GM18526 (cell line): Measurements from ENCODE around the gene RPL27.

Experiments
- POLR2A ChIP-seq: IDR thresholded peaks from 3 replicates; pipeline ENCODE4 v1.6.1; 2011; ENCODE audit not compliant: insufficient read length; ENCODE audit errors: extremely low read depth

The RPL27 gene

DNA sequence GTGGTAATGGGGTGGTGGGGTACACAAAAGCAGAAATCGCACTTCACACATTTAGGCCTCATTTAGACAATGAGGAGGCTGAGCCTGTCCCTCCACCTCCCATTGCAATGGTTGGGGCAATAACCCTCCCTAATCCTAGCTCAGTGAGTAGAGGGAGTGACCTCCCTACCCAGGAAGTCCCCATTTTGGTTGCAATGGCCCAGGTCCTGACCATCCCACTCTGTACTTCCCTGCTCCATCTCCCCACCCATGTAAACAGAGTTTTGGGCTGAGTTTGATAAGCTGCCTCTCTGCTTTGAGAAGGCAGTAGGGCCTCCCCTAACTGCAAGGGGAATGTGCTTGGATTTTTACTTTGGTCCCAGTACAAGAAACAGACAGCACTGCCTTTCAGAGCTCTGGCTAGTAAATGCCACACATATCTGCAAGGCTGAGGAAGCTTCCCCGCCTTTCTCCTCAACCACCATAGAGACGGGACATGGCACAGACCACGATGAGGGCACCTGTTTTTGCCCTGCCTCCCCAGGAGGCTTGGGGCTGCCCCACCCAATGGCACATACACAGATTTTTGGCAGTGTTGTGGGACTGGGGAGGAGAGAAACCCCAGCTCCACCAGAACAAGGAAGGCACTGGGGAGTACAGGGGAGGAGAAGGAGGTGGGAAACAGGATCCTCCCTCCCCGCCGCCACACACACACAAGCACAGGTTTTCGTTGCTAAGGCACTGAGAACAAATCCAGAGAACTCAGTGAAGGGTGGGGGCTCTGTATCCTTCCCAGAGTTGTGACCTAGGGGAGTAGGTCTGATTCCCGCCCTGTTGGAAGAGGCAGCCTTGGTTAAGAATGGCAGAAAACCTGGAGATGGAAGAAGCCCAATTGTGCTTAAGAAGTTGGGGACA, 16.7 kb downstream of the RPL27 start:
- TF ChIP-seq POLR2A: no peak

DNA sequence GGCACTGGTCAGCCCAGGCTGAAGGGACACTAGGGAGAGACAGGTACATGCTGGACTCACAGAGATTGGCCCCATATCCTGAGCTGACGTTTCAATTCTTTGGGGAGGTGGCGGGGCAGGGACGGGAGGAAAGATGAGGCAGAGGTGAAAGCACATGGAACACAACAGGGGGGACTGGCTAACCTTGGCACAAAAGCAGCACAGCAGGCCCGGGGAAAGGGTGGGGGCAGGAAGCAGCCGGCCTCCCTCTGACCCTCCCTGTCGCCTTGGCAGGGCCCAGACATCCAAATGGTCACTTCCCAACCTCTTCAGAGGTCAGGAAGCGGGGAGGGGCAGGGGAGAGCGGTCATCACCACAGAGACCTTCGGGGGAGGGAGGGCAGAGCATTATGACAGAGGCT, 17.4 kb downstream of the RPL27 start:
- TF ChIP-seq POLR2A: no peak

DNA sequence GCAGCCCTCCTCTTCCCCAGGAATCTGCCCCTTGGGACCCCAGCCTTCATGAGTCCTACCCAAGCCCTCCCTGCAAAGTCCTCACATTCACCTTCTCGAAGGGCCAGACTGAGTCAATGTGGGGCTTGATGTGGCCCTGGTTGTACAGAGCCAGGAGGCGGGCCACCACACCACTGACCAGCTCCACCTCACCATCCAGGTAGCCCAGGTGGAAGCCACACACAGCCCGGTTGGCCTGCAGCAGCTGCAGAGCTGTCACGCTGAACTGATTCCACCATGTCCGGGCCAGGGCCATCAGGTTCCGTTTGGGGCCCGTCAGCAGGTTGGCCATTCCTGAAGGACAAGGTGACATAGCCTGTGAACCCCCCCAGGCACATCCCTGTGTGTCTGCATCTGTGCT, 18.0 kb downstream of the RPL27 start:
- TF ChIP-seq POLR2A: no peak

- TF ChIP-seq POLR2A: no peak
These were observed 20.0 kb downstream of the RPL27 start for GRCh38 chr17:43018008-43018853.

DNA sequence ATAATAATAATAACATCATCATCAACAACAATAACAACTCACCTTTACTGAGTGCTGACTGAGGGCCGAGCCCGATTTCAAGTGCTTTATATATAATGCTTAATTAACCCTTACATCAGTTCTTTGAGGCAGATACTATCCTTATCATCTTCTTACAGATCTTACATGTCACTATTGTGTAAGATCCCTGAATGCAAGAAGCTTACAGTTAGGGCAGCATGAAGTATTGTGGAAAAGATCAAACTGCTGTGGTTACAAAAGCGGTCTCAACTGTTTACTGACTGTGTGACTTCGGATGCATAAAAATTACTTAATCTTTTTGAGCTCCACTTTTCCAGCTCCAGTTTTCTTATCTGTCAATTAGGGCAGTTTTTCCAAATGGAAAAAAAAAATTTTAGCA, 20.7 kb downstream of the RPL27 start:
- TF ChIP-seq POLR2A: no peak

GRCh38 chr17:43019418-43019817, 21.2 kb downstream of the RPL27 start:
- TF ChIP-seq POLR2A: no peak

- no peak for TF ChIP-seq POLR2A
These were observed 21.9 kb downstream of the RPL27 start for GRCh38 chr17:43020030-43020621.

DNA sequence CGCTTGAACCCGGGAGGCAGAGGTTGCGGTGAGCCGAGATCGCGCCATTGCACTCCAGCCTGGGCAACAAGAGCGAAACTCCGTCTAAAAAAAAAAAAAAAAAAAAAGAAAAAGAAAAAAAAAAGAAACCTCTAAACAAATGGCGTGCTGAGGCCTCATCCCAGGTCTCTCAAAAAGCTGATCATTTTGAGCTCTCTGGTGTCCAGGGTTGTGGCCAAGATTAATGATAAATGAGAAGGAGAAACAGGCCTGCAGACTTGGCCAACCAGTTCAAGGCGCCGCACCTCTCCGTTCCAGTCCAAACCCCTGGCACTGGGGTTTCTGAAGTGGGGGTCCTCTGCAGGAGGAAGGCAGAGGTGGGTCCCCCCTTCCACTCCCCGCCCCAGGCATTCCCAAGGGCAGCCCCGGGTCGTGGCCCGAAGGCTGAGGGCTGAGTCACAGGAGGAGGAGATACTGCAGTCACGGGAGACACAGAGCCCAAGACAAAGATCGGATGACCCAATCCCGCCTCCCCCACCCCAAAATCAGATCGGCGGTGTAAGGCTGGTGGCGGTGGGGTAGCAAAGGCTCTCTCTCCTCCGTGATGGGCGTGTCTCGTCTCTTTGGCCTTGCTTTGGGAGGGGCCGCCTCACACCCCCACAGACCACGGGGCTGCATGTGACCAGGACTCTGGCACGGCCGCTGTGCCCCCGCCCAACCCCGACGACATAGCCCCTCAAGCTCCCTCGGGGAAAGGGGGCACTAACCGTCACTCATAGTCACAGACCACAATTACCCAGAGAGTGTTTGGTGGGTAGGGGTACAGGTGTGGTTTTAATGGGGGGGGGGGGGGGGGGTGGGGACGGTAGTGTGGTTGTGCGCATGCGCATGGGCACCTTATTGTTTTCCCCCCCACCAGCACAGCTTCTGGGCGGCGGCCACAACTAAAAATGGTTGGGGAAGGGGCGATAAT, 22.8 kb downstream of the RPL27 start:
- no peak for TF ChIP-seq POLR2A

GRCh38 chr17:43021741-43022512, 23.7 kb downstream of the RPL27 start, which contains the start of gene VAT1:
Gene VAT1 (minus strand): TSS chr17:43022385. CDS start chr17:43022322, 63 bp downstream.
- TF ChIP-seq POLR2A: no peak

- no peak for TF ChIP-seq POLR2A
These were observed 26.4 kb downstream of the RPL27 start, which contains the start of gene RND2 for GRCh38 chr17:43024407-43025289. Gene RND2 (plus strand): TSS chr17:43025231. CDS start chr17:43025348, 117 bp downstream.

- TF ChIP-seq POLR2A: no peak
These were observed 27.1 kb downstream of the RPL27 start for GRCh38 chr17:43025290-43025657.

DNA sequence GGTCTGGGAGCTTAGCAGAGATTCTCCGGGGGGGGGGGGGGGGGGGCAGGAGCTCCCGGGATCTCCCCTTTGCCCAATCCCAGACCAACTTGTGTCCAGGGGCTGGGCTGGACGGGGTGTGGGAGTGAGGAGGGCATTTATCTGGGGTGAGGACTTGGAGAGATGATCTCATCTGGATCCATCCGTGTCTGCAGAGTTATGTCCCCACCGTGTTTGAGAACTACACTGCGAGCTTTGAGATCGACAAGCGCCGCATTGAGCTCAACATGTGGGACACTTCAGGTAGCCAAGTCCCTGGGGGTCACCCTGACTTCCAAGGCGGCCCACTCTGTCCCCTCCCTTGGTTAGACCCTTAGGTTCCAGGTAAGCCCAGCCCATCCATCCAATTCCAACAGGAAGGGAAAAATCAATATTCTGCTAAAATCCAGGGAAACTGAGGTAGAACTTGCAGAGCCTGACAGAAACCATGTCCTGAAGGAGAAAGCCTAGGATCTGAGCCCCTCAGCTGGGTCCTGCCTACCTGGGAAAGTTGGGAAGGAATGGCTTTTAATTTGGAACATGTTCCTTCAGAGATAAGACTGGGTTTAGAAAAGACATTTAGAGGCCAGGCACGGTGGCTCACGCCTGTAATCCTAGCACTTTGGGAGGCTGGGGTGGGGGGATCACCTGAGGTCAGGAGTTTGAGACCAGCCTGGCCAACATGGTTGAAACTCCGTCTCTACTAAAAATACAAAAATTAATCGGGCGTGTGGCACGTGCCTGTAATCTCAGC, 27.7 kb downstream of the RPL27 start:
- no peak for TF ChIP-seq POLR2A

GRCh38 chr17:43026595-43026994, 28.4 kb downstream of the RPL27 start:
- no peak for TF ChIP-seq POLR2A
